Esophagus muscularis mucosa (tissue), 4 donors: ENCODE measurements around the gene KCNQ1. TPM values are rescaled to one million over a fixed set of nuclear protein-coding genes. Genes with fewer than 3 reads are reported as not detected.
A peak's percentile ranks its signal among the peaks of the same experiment; 100 is the strongest.

ENCODE experiments used
- DNase-seq: peaks from one replicate; pipeline ENCODE4 v3.0.0-alpha.2; 2017; ENCODE audit errors: extremely low spot score
- H3K27ac ChIP-seq, 4 donors: fragments of 200-600 bp; sonication (generic); replicated peaks in 1 of 4; 1 replicate in 3 of 4; 2 replicates in 1 of 4; pipeline ENCODE4 v1.5.1; 2016 to 2019; ENCODE audit warnings: mild to moderate bottlenecking in 1 of 4
- H3K27me3 ChIP-seq, 4 donors: fragments of 200-600 bp; sonication (generic); one replicate each; pipeline versions ENCODE4 v1.5.1 to v1.6.0; 2016 to 2019
- H3K36me3 ChIP-seq, 4 donors: fragments of 200-600 bp; sonication (generic); one replicate each; pipeline ENCODE4 v1.5.1; 2016 to 2019
- H3K4me1 ChIP-seq, 4 donors: fragments of 200-600 bp; sonication (generic); one replicate each; pipeline ENCODE4 v1.5.1; 2016 to 2019
- H3K4me3 ChIP-seq, 4 donors: fragments of 200-600 bp; sonication (generic); 1 replicate in 2 of 4; 2 replicates in 2 of 4; pipeline ENCODE4 v1.5.1; 2016 to 2019; ENCODE audit warnings: mild to moderate bottlenecking in 4 of 4, moderate library complexity in 1 of 4
- H3K9me3 ChIP-seq, 4 donors: fragments of 200-600 bp; sonication (generic); 1 replicate in 3 of 4; 2 replicates in 1 of 4; pipeline ENCODE4 v1.5.1; 2016 to 2019
- EP300 ChIP-seq: sonication (generic); formaldehyde crosslinking; IDR thresholded peaks from one replicate; pipeline ENCODE4 v1.6.1; 2017; ENCODE audit warnings: antibody characterized with exemption
- POLR2A ChIP-seq: fragments of 450-650 bp; IDR thresholded peaks from one replicate; pipeline ENCODE4 v1.6.1; 2017; ENCODE audit warnings: antibody characterized with exemption, moderate library complexity, mild to moderate bottlenecking, low read depth
- POLR2AphosphoS5 ChIP-seq, 2 donors: sonication (generic); formaldehyde crosslinking; IDR thresholded peaks; one replicate each; pipeline ENCODE4 v1.6.1; 2017; ENCODE audit warnings: antibody characterized with exemption in 2 of 2
- WGBS: methylation state at CpG from one replicate; pipeline ENCODE4 v1.1.5; 2018; 5-methylcytosine and 5-hydroxymethylcytosine counted together
- intact Hi-C: fragments of 100-400 bp; cut with DNase I; formaldehyde crosslinking; loops from one replicate; pipeline ENCODE4 v1.15.1; 2023
- small RNA-seq, 3 donors: library from RNA; depleted of rRNA; stranded (forward); fragments of <200 nt; gene quantifications; one replicate each; pipeline ENCODE3, GENCODE V24; 2016
- total RNA-seq, 4 donors: library from RNA; depleted of rRNA; stranded (reverse); fragments of >200 nt; gene quantifications; one replicate each; pipeline versions ENCODE4 v1.1.0 to v1.2.1, GENCODE V29; 2016
- TF ChIP-seq, protein P1 (sequence below), 3 experiments: fragments of 200-600 bp in 2 of 3; fragments of 450-650 bp in 1 of 3; sonication (generic) in 2 of 3; IDR thresholded peaks; one replicate each; pipeline ENCODE4 v1.5.1; 2017 to 2019; ENCODE audit warnings: antibody characterized with exemption in 3 of 3, mild to moderate bottlenecking in 2 of 3, moderate library complexity in 1 of 3

KCNQ1 gene
- total RNA-seq, 4 donors from 2014 or later: 2.1 to 5.9 (median 4.3) TPM

DNA sequence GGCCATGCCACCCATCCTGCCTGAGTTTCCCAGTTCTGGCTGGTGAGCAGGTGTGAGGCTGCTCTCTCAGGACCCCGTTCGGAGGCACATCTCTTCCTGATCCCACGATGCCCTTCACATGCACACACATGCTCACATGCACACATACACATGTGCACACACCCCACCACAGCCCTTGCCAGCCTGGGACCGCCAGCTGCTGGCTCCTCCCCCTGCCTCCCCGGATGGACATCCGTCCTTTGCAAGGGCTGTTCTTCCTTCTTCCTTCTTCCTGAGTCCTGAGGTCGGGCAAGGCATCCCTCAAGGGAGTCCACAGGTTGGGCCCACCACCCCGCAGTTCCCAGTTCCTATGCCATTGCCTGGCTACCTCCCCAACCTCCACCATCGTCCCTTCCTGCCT is 451.2 kb downstream of the KCNQ1 start:
- H3K27ac ChIP-seq: no peak overlapping the region
- DNase-seq: no peak
- peaks cover 34 to 44% (median 39%) of the 10 kb centered on the region in 4 donors for H3K4me1 ChIP-seq
- H3K27me3 ChIP-seq: no peaks in the 10 kb centered on the region
- WGBS: 81% methylated on average over 7 of the region's 9 CpGs
- intact Hi-C loops: loop anchor here (5.0 kb wide), 1 partner anchor 589 kb away; no protein-coding TSS in a partner anchor
- H3K9me3 ChIP-seq: no peaks in the 10 kb centered on the region
- H3K36me3 ChIP-seq: no peaks in the 10 kb centered on the region
- H3K4me3 ChIP-seq: no peak overlapping the region
- no peak for TF ChIP-seq EP300
- no peak for TF ChIP-seq POLR2AphosphoS5 (IDR thresholded peaks at IDR 0.05)
- TF ChIP-seq, protein P1, sequence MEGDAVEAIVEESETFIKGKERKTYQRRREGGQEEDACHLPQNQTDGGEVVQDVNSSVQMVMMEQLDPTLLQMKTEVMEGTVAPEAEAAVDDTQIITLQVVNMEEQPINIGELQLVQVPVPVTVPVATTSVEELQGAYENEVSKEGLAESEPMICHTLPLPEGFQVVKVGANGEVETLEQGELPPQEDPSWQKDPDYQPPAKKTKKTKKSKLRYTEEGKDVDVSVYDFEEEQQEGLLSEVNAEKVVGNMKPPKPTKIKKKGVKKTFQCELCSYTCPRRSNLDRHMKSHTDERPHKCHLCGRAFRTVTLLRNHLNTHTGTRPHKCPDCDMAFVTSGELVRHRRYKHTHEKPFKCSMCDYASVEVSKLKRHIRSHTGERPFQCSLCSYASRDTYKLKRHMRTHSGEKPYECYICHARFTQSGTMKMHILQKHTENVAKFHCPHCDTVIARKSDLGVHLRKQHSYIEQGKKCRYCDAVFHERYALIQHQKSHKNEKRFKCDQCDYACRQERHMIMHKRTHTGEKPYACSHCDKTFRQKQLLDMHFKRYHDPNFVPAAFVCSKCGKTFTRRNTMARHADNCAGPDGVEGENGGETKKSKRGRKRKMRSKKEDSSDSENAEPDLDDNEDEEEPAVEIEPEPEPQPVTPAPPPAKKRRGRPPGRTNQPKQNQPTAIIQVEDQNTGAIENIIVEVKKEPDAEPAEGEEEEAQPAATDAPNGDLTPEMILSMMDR (IDR thresholded peaks at IDR 0.05): no peak
- TF ChIP-seq POLR2A: no peak

GRCh38 chr11:2897048-2897447 is 452.2 kb downstream of the KCNQ1 start:
- Histone ChIP-seq H3K27ac (no peak overlapping the region), H3K4me1 (peaks cover 31 to 44% (median 38%) of the 10 kb centered on the region in 4 donors), H3K36me3 (no peaks in the 10 kb centered on the region), H3K4me3 (no peak overlapping the region), H3K27me3 (no peaks in the 10 kb centered on the region), H3K9me3 (no peaks in the 10 kb centered on the region)
- intact Hi-C loops: loop anchor here (5.0 kb wide), 1 partner anchor 590 kb away; no protein-coding TSS in a partner anchor
- WGBS: 99% methylated on average over 6 of the region's 6 CpGs
- TF ChIP-seq POLR2AphosphoS5 (IDR thresholded peaks at IDR 0.05) (no peak), EP300 (no peak), POLR2A (no peak)
- TF ChIP-seq, protein P1 (IDR thresholded peaks at IDR 0.05): no peak
- no peak for DNase-seq

- DNase-seq: peak; percentile 94
- H3K27me3 ChIP-seq: no peaks in the 10 kb centered on the region
- WGBS: 63% methylated on average over 9 of the region's 12 CpGs
- TF ChIP-seq POLR2AphosphoS5 (IDR thresholded peaks at IDR 0.05): peak; percentile 58 to 69
- no peak for TF ChIP-seq EP300
- no peaks in the 10 kb centered on the region for H3K36me3 ChIP-seq
- peak overlapping the region; percentile 54 to 73 (median 64) for H3K27ac ChIP-seq
- no peaks in the 10 kb centered on the region for H3K9me3 ChIP-seq
- H3K4me3 ChIP-seq: no peak overlapping the region
- H3K4me1 ChIP-seq: peaks cover 28 to 48% (median 44%) of the 10 kb centered on the region in 4 donors
- intact Hi-C loops: loop anchor here (5.0 kb wide), 1 partner anchor 591 kb away; no protein-coding TSS in a partner anchor
Observed at GRCh38 chr11:2898366-2899079, 453.7 kb downstream of the KCNQ1 start.

Small RNAs within 50 kb of the gene (small RNA-seq; reads per million reads assigned to genes)
- gene AC013791.1 (0 reads per million in 3 donors), gene COX6CP18 (0 reads per million in 3 donors), gene RF01947 (0 reads per million in 3 donors), gene RF01948 (0 reads per million in 3 donors), gene RF01950 (0 reads per million in 3 donors)

Other genes with a start within 250 kb of the KCNQ1 start
- gene ASCL2, start 174.4 kb upstream of the KCNQ1 start, total RNA-seq: under 1 TPM in 3 of 4 donors, not detected in 1; 0.32 to 0.83 (median 0.42) TPM
- gene C11orf21, start 143.1 kb upstream of the KCNQ1 start, total RNA-seq: 1 to 10 TPM in 1 of 4 donors, under 1 TPM in 2, not detected in 1; 0.29 to 1.2 (median 0.83) TPM
- 1 to 10 TPM in 2 of 4 donors, under 1 TPM in 1, not detected in 1; 0.52 to 3.5 (median 1.2) TPM for gene TSPAN32, start 143.0 kb upstream of the KCNQ1 start, total RNA-seq
- 100 to 1,000 TPM; 498 to 652 (median 582) TPM for gene CD81, start 67.7 kb upstream of the KCNQ1 start, total RNA-seq
- gene TSSC4, start 44.3 kb upstream of the KCNQ1 start, total RNA-seq: 10 to 100 TPM; 46.9 to 76.9 (median 70.6) TPM
- gene TRPM5, start 494 bp upstream of the KCNQ1 start, total RNA-seq: not detected